ENCODE data around the gene M1AP. TPM values are rescaled to one million over a fixed set of nuclear protein-coding genes. Genes with fewer than 3 reads are reported as not detected.

M1AP gene
- total and polyA plus RNA-seq, 9 of the 15 experiments (the other 6 are each of a cell fraction or from before 2014, with no cell fraction given), result 0.06 to 0.33 (median 0.11) TPM; not detected in 4

GRCh38 chr2:74556159-74556558 lies 92.0 kb downstream of the M1AP start:
- no peak for ATAC-seq

More at GRCh38 chr2:74556159-74556558, 92.0 kb downstream of the M1AP start:
- DNase-seq (ENCODE audit: extremely low read depth in 1 of 4, low spot score in 3 of 4) (no peak), FAIRE-seq (no peak)
- H3K4me3 ChIP-seq, result no peak overlapping the region
- peaks cover 15% of the 10 kb centered on the region; the same call in 2 of the 3 replicates for H3K79me2 ChIP-seq (ENCODE audit: control insufficient read depth, insufficient read depth, low read length)
- no peaks in the 10 kb centered on the region for H3K9me3 ChIP-seq (replicated peaks; ENCODE audit: control insufficient read depth, insufficient read depth, low read depth, low read length)
- intact Hi-C loops (cut with micrococcal nuclease), result no loop called here
- no peak overlapping the region for H2AFZ ChIP-seq (ENCODE audit: low read depth, low read length)
- no TSS peak for BruUV-seq (replicated peaks)
- ChIA-PET CTCF (ENCODE audit: low intra/inter-chr PET ratio) (no interaction called here), POLR2A (interaction anchor here (1.1 to 1.2 kb wide), 2 partner anchors 24 to 27 kb away, joined by 3 read pairs; no protein-coding TSS in a partner anchor)
- WGBS (ENCODE audit: insufficient coverage, low coverage, missing lambda C conversion rate), result 88% methylated on average over 12 of the region's 14 CpGs
- peaks cover 0 to 8% of the 10 kb centered on the region in 2 experiments; a peak in 1 of 5 replicates for H3K27me3 ChIP-seq (ENCODE audit: control insufficient read depth in 2 of 2, insufficient read depth in 2 of 2, low read length in 2 of 2)
- H3K9me1 ChIP-seq (ENCODE audit: control insufficient read depth, insufficient read depth, low read length), result no peaks in the 10 kb centered on the region
- TF ChIP-seq PRPF4 (IDR thresholded peaks at IDR 0.05; ENCODE audit: insufficient read depth, low read depth, low read length, poor library complexity, severe bottlenecking) (no peak), TFE3 (CRISPR knock-in tag; IDR thresholded peaks at IDR 0.05) (no peak)
- no peaks in the 10 kb centered on the region for H4K20me1 ChIP-seq (replicated peaks; ENCODE audit: control insufficient read depth, insufficient read depth, low read length)
- in situ Hi-C loops (cut with MboI), result no loop called here
- peak overlapping the region; percentile 95; the same call in 1 of the 2 replicates for H3K4me2 ChIP-seq (ENCODE audit: insufficient read depth, low read length)
- peaks cover 17% of the 10 kb centered on the region; the same call in 1 of the 3 replicates for H3K36me3 ChIP-seq (ENCODE audit: control insufficient read depth, insufficient read depth, low read length)
- H3K27ac ChIP-seq (ENCODE audit: extremely low read depth, low read depth, low read length), result no peak overlapping the region
- H3K4me1 ChIP-seq (replicated peaks in 1 of 2; ENCODE audit: control insufficient read depth in 2 of 2, insufficient read depth in 2 of 2, low read length in 2 of 2), result peaks cover 19 to 54% of the 10 kb centered on the region in 2 experiments
- H3K9ac ChIP-seq (ENCODE audit: insufficient read depth in 1 of 2, low read depth in 2 of 2, low read length in 2 of 2), result peak overlapping the region in 1 of 2 experiments; percentile 99; a peak in 2 of 4 replicates
